Fibroblast of the aortic adventitia (primary cell): ENCODE data around the gene STPG2. TPM values are rescaled to one million over a fixed set of nuclear protein-coding genes. Genes with fewer than 3 reads are reported as not detected.

ENCODE experiments used
- DNase-seq: peaks from one replicate; pipeline ENCODE4 v3.0.0-alpha.2; 2010; ENCODE audit warnings: low read depth
- H3K4me3 ChIP-seq: 2 replicates; pipeline ENCODE4 v1.5.1; 2011; ENCODE audit warnings: low read depth, mild to moderate bottlenecking, control low read depth, low read length, moderate library complexity
- total RNA-seq: library from RNA; depleted of rRNA; stranded (reverse); fragments of >200 nt; gene quantifications from 2 replicates; pipeline ENCODE4 v1.2.3, GENCODE V29; 2012; ENCODE audit warnings: low replicate concordance
- TF ChIP-seq, protein P1 (sequence below): IDR thresholded peaks from 2 replicates; pipeline ENCODE4 v1.5.1; 2011; ENCODE audit warnings: mild to moderate bottlenecking, low read length, control low read depth, inconsistent platforms; ENCODE audit not compliant: insufficient read depth

The STPG2 gene
- total RNA-seq, result 0.18 TPM in 1 of 2 replicates, not detected in the other

- TF ChIP-seq, protein P1, sequence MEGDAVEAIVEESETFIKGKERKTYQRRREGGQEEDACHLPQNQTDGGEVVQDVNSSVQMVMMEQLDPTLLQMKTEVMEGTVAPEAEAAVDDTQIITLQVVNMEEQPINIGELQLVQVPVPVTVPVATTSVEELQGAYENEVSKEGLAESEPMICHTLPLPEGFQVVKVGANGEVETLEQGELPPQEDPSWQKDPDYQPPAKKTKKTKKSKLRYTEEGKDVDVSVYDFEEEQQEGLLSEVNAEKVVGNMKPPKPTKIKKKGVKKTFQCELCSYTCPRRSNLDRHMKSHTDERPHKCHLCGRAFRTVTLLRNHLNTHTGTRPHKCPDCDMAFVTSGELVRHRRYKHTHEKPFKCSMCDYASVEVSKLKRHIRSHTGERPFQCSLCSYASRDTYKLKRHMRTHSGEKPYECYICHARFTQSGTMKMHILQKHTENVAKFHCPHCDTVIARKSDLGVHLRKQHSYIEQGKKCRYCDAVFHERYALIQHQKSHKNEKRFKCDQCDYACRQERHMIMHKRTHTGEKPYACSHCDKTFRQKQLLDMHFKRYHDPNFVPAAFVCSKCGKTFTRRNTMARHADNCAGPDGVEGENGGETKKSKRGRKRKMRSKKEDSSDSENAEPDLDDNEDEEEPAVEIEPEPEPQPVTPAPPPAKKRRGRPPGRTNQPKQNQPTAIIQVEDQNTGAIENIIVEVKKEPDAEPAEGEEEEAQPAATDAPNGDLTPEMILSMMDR, result peak; percentile 44
- peak; percentile 83 for DNase-seq
- H3K4me3 ChIP-seq, result peak within 1 kb of the TSS; percentile 81
Observed at GRCh38 chr4:98143001-98143899, at the start of gene STPG2. STPG2 (minus strand) TSS chr4:98143476.

DNA sequence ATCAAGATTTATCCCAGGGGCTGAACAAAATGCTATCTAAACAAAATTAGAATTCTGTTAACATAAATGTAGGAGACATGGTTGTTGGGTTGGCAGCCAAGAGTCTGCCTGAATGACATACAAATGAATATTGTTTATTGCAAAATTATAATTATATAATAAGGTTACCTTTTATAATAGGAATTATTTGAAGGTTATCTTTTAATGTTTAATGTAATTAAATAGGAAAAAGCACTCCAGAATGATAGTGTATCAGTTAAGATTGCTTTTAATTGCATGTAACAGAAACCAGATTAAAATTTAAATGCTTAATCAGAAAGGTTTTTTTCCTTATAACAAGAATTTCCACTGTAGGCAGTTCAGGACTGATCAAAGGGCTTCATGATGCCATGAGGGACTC, 42.0 kb upstream of the STPG2 start:
- H3K4me3 ChIP-seq, result no peak overlapping the region
- no peak for DNase-seq
- TF ChIP-seq, protein P1, result no peak

DNA sequence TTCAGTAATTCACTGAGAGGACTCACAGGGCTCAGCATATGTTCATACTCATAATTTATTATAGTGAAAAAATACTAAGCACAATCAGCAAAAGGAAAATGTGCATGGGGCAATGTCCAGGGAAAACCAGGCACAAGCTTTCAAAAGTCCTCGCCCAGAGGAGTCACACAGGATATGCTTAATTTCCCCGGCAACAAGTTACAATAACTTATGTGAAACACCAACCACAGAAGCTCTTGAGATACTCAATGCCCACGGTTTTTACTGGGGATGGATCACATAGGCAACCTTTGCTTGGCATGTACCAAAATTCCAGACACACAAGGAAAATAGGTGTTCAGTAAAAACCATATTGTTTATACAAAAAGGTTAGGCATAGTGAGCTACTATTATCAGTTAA, 38.5 kb upstream of the STPG2 start:
- DNase-seq, result peak; percentile 11
- no peak overlapping the region for H3K4me3 ChIP-seq
- TF ChIP-seq, protein P1, result no peak

DNA sequence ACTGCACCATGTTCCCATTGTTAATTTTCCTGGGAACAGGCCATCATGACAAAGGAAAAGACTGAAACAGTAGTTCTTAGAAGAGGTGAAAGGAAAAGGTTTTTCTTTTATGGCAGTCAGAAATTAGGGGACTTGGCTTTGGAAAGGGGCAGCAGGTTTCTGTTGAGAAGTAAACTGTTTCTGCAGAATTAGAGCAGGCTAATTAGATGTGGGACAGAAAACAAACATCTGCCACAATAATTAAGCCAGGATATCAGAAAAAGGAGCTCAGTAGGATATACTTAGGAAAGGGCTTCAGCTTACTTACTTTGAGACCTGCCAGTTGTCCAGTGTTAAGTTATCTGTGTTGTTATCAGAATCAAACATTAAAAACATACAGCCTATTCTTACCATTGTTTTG, 36.7 kb upstream of the STPG2 start:
- TF ChIP-seq, protein P1, result no peak
- no peak for DNase-seq
- no peak overlapping the region for H3K4me3 ChIP-seq

DNA sequence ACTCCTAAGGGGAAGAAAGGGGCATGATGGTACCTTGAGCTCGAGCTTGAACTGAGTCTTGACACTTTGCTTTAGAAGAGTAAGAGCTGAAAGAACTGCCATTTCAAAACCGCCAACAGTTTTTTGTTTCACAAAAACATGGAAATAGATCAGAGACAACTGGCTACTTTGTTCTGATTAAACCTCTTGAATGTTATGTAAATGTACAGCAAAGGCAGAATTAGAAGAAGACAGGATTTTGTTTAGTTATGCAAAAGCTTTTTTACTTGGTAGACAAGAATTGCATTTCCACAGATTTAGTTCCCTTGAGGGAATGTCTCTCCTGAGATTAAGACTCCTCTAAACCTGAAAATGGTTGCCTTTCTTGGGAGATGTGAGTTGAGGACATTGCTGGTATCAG, 33.3 kb upstream of the STPG2 start:
- H3K4me3 ChIP-seq, result no peak overlapping the region
- DNase-seq, result no peak
- TF ChIP-seq, protein P1, result no peak

GRCh38 chr4:98170035-98170434, 26.8 kb upstream of the STPG2 start:
- TF ChIP-seq, protein P1, result no peak
- no peak for DNase-seq
- H3K4me3 ChIP-seq, result no peak overlapping the region

DNA sequence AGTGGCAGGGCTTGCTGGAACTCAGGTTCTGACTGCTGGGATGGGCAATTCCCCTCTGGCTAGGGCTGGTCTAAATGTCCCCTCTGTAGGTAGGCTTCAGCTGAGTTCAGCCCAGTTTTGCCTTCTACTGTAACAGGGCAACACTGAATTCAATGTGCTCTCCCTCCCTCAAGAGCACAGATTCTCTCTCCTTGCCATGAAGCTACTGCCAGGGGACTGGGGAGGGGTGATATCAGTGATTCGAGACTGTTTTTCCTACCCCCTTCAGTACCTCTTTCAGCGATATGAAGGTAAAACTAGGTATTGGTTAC, 23.4 kb upstream of the STPG2 start:
- no peak for DNase-seq
- H3K4me3 ChIP-seq, result no peak overlapping the region
- TF ChIP-seq, protein P1, result no peak
